Urinary bladder (tissue), 4 donors: ENCODE data around the gene LRRC4B. TPM values are rescaled to one million over a fixed set of nuclear protein-coding genes. Genes with fewer than 3 reads are reported as not detected.
"Not testable (repeated sequence)": the region's sequence is repeated elsewhere in the genome, so short reads cannot be mapped to it uniquely, and the experiment has no call there.

Experiments used
- DNase-seq: peaks from one replicate; pipeline ENCODE4 v3.0.0-alpha.2; 2015; ENCODE audit errors: extremely low spot score
- H3K27ac ChIP-seq: one replicate; pipeline ENCODE4 v1.5.1; 2013; ENCODE audit warnings: low read depth, mild to moderate bottlenecking, moderate library complexity
- H3K36me3 ChIP-seq: one replicate; pipeline ENCODE4 v1.6.1; 2013; ENCODE audit warnings: mild to moderate bottlenecking, moderate library complexity; ENCODE audit not compliant: insufficient read depth
- H3K4me1 ChIP-seq: one replicate; pipeline ENCODE4 v1.6.1; 2013; ENCODE audit warnings: mild to moderate bottlenecking, moderate library complexity; ENCODE audit not compliant: insufficient read depth
- H3K4me3 ChIP-seq: one replicate; pipeline ENCODE4 v1.5.1; 2013; ENCODE audit warnings: low read depth, low read length
- WGBS: extraction: QIAGEN DNeasy Blood & Tissue Kit; methylation state at CpG from one replicate; pipeline ENCODE4 v1.1.7; 2013; 5-methylcytosine and 5-hydroxymethylcytosine counted together
- polyA plus RNA-seq: library from polyadenylated mRNA; stranded (reverse); fragments of 200-250 nt; gene quantifications from one replicate; pipeline ENCODE4 v1.2.3, GENCODE V29; 2013
- total RNA-seq: library from RNA; depleted of rRNA; stranded (reverse); fragments of >200 nt; gene quantifications from one replicate; pipeline ENCODE4 v1.2.3, GENCODE V29; 2014
- donor health status: healthy with polysubstance abuse.
- donor health status: healthy.

LRRC4B gene, protein sequence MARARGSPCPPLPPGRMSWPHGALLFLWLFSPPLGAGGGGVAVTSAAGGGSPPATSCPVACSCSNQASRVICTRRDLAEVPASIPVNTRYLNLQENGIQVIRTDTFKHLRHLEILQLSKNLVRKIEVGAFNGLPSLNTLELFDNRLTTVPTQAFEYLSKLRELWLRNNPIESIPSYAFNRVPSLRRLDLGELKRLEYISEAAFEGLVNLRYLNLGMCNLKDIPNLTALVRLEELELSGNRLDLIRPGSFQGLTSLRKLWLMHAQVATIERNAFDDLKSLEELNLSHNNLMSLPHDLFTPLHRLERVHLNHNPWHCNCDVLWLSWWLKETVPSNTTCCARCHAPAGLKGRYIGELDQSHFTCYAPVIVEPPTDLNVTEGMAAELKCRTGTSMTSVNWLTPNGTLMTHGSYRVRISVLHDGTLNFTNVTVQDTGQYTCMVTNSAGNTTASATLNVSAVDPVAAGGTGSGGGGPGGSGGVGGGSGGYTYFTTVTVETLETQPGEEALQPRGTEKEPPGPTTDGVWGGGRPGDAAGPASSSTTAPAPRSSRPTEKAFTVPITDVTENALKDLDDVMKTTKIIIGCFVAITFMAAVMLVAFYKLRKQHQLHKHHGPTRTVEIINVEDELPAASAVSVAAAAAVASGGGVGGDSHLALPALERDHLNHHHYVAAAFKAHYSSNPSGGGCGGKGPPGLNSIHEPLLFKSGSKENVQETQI
- total RNA-seq = 12.8 TPM
- polyA plus RNA-seq = 14.5 TPM

DNA sequence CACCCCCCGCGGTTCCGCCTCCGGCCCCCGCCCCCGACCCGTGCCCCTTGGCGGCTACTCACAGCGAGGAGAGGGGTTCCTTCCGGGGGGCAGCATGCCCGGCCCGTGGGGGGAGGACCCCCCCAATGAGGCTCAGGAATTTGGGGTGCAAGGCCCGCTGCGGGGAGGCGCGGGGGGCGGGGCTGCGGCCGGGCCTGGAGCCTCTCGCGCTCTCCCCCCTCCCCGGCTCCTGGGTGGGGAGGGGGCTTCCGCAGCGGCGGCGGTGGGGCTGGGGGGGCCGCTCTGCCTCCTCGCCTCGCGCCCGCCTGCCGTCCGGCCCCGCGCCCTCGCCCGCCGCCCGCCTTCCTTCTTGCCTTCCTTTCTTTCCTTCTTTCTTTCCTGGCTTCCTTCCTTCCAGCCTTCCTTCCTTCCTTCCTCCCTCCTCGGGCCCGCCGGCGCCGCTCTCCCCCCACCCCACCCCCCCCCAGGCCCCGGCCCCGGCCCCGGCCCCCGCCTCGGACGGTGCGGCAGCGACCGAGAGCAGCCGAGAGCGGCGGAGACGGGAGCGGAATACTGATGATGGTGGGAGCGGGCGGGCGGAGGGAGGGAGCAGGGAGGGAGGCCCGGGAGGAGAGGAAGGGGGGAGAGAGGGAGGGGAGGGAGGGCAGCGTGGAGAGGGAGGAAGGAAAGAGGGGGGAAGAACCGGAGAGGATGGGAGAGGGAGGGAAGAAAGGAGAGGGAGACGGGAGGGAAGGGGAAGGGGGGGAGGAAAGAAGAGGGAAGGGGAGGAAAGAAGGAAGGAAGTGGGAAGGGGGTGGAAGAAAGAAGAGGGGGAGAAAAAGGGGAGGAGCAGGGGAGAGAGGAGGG lies at the start of gene LRRC4B:
Gene LRRC4B, minus strand, starts transcription at position 554 of the 846 bp plus-strand sequence. CDS start 19,597 bp downstream, outside the sequence.
- Histone ChIP-seq H3K4me1 (no peaks in the 10 kb centered on the region), H3K4me3 (peak within 1 kb of the TSS; percentile 72), H3K27ac (no peak within 1 kb of the TSS), H3K36me3 (no peaks in the 10 kb centered on the region)
- peak; percentile 35 for DNase-seq
- 1% methylated on average over 65 of the region's 65 CpGs for WGBS

DNA sequence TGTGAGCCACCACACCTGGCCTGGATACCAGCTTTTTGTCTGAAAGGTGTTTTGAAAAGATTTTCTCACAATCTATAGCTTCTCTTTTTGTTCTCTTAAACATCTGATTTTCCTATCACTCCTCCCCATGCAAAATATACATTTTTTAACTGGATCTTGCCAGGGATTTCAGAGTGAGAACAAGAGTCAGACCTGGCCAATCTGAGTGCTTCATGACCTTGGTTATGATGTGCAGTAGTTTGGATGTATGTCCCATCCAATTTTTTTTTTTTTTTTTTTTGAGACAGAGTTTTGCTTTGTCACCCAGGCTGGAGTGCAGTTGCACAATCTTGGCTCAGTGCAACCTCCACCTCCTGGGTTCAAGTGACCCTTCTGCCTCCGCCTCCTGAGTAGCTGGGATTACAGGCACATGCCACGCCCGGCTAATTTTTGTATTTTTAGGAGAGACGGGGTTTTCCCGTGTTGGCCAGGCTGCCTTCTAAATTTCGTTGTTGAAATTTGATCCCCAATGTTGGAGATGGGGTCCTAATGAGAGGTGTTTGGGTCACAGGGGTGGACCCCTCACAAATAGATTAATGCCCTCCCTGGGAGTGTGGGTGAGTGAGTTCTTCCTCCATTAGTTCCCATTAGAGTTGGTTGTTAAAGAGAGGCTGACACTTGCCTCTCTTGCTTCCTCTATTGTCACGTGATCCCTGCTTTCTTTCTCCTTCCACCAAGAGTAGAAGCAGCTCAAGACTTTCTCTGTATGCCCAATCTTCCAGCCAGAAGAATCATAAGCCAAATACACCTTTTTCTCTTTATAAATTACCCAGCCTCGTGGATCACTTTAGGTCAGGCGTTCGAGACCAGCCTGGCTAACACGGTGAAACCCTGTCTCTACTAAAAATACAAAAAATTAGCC lies 44.5 kb upstream of the LRRC4B start:
- not testable (repeated sequence) for H3K4me1 ChIP-seq, H3K4me3 ChIP-seq, DNase-seq, H3K27ac ChIP-seq, H3K36me3 ChIP-seq
- 80% methylated on average over 11 of the region's 11 CpGs for WGBS

DNA sequence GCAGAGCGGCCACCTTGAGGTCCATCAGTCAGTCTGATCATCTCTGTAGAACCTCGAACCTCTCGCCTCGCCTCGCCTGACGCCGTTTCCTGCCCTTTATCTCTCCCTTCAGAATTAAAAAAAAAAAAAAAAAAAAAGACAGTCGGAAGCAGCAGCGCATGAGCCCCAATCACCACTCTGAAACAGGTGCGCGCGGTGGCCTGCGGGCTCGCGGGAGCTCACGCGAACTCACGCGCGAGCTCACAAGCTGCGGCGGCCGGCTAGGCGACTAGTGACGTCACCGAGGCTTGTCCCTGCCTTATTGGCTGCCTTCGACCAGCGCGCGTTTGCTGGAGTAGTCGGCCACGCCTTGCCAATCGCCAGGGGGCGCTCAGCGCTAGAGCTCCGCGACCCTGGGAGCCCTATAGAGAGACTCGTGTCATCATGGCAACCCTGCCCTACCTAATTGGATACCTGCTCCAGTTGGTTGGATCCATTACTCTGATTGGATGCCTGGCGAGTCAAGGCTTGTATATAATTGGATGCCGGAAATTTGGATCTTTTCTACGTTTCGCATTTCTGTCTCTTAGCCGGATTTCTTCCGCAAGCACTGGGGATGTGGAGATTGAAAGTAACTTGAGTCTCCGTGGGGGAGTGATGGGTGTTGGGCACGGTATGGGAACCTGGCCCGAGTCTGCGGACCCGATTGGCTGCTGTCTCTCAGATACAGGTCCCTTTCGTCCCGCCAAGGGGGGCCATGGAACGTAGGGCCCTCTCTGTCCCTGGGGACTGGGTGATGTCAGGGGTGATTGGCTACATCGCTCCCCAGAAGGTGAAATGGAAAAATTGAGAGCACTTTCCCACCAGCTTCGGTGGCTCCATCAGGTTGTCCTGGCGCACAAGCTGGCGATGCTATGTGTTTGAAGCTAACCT lies 39.9 kb upstream of the LRRC4B start:
- 12% methylated on average over 56 of the region's 56 CpGs for WGBS
- DNase-seq = peak; percentile 26

DNA sequence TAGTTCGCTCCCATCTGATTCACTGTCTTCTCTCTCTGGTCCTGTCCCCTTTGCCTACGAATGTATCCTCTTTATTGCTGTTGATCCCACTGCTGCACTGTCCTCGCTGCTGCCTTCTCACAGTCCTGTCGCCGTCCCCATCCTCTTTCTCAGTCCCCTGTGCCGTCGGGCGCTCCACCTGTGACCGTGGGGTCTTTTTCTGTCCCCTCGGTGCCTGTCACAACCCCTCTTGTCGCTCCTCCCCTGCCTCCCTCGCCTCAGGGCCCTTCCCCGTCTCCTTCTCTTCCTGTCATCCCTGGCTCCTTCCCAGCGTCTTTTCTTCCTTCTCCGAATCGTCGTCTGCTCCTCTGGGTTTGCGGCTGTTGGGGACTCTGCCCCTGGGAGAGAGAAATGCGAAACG lies 39.2 kb upstream of the LRRC4B start:
- Histone ChIP-seq H3K4me1 (no peaks in the 10 kb centered on the region), H3K27ac (no peak overlapping the region), H3K4me3 (no peak overlapping the region), H3K36me3 (no peaks in the 10 kb centered on the region)
- no peak for DNase-seq
- WGBS = 65% methylated on average over 20 of the region's 20 CpGs

More for the DNA sequence above, 39.9 kb upstream of the LRRC4B start:
- H3K4me1 ChIP-seq = no peaks in the 10 kb centered on the region
- H3K27ac ChIP-seq = no peak overlapping the region
- no peak overlapping the region for H3K4me3 ChIP-seq
- H3K36me3 ChIP-seq = no peaks in the 10 kb centered on the region

DNA sequence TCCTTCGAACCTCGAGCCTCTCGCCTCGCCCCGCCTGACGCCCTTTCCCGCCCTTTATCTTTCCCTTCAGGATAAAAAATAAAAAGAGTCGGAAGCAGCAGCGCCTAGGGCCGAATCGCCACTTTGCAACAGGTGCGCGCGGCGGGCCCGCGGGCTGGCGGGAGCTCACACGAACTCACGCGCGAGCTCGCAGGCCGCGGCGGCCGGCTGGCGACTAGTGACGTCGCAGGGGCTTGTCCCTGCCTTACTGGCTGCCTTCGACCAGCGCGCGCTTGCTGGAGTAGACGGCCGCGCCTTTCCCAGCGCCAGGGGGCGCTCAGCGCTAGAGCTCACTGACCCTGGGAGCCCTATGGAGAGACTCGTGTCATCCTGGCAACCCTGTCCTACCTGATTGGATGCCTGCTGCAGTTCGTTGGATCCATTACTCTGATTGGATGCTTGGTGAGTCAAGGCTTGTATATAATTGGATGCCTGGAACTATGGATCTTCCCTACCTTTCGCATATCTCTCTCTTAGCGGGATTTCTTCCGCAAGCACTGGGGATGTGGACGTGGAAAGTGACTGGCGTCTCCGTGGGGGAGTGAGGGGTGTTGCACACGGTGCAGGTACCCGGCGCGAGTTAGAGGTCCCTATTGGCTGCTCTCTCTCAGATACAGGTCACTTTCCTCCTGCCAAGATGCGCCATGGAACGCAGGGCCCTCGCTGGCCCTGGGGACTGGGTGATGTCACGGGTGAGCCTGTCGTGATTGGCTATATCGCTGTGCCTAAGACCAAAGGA lies 38.0 kb upstream of the LRRC4B start:
- H3K36me3 ChIP-seq, H3K4me1 ChIP-seq, H3K4me3 ChIP-seq, H3K27ac ChIP-seq, DNase-seq: not testable (repeated sequence)
- 37% methylated on average over 49 of the region's 58 CpGs for WGBS

DNA sequence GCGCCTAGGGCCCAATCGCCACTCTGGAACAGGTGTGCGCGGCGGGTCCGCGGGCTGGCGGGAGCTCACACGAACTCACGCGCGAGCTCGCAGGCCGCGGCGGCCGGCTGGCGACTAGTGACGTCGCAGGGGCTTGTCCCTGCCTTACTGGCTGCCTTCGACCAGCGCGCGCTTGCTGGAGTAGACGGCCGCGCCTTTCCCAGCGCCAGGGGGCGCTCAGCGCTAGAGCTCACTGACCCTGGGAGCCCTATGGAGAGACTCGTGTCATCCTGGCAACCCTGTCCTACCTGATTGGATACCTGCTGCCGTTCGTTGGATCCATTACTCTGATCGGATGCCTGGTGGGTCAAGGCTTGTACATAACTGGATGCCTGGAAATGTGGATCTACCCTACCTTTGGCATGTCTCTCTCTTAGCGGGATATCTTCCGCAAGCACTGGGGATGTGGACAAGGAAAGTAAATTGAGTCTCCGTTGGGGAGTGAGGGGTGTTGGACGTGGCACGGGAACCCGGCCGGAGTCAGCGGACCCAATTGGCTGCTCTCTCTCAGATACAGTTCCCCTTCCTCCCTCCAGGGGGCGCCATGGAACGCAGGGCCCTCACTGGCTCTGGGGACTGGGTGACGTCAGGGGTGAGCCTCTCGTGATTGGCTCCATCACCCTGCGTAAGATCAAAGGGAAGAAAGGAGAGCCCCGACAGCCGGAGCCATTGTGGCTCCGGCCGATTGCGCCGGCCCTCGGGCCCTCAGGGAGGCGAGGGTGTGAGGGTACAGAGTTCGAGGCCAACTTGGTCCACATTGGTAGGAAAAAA lies 36.2 kb upstream of the LRRC4B start:
- not testable (repeated sequence) for H3K27ac ChIP-seq, H3K4me1 ChIP-seq, H3K36me3 ChIP-seq, H3K4me3 ChIP-seq, DNase-seq
- 47% methylated on average over 42 of the region's 56 CpGs for WGBS

DNA sequence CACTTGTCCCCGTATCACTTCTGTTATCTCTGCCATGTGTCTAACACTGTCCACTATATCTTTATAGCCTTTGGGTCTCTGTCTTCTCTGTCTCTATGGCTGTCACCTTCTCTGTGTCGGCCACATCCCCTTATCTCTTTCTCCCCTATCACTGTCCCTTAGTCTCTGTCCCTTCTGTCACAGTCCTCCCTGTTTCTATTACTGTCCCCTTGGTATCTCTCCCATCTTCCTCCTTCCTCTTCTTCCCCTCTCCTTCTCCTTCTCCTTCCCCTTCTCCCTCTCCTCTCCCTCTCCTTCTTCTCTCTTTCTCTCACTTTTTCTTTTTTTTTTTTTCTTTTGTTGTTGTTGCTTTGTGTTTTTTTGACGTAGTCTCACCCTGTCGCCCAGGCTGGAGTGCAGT lies 34.7 kb upstream of the LRRC4B start:
- Histone ChIP-seq H3K27ac (no peak overlapping the region), H3K36me3 (no peaks in the 10 kb centered on the region), H3K4me1 (no peaks in the 10 kb centered on the region), H3K4me3 (no peak overlapping the region)
- WGBS = 80% methylated on average over 4 of the region's 4 CpGs
- DNase-seq = no peak

DNA sequence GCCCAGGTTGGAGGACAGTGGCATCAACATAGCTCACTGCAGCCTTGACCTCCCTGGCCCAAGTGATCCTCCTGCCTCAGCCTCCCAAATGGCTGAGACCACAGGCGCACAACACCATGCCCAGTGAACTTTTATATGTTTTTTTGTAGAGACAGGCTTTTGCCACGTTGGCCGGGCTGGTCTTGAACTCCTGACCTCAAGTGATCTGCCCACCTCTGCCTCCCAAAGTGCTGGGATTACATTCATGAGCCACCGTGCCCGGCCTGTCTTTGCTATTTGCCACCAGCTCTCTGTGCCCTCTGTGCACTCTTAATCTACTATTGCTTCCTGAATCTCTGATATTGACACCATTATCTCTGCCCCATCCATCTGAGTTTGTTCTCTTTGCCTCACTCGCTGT lies 34.3 kb upstream of the LRRC4B start:
- H3K27ac ChIP-seq = no peak overlapping the region
- 74% methylated on average over 6 of the region's 6 CpGs for WGBS
- no peaks in the 10 kb centered on the region for H3K4me1 ChIP-seq
- DNase-seq = no peak
- no peak overlapping the region for H3K4me3 ChIP-seq
- no peaks in the 10 kb centered on the region for H3K36me3 ChIP-seq

DNA sequence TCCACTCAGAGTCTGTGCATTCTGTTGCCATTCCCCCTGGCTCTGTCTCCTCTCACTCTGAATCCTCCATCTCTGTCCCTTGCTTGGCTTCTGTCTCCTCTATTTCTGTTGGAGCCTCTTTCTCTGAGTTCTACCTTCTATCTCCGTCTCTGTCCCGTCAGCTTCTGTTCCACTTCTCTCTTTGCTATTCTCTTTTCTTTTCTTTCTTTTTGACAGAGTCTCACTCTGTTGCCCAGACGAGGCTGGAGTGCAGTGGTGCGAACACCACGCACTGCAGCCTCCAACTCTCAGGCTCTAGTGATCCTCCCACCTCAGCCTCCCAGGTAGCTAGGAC lies 33.8 kb upstream of the LRRC4B start:
- Histone ChIP-seq H3K4me3 (no peak overlapping the region), H3K36me3 (no peaks in the 10 kb centered on the region), H3K27ac (no peak overlapping the region), H3K4me1 (no peaks in the 10 kb centered on the region)
- DNase-seq = no peak
- 81% methylated on average over 5 of the region's 5 CpGs for WGBS

DNA sequence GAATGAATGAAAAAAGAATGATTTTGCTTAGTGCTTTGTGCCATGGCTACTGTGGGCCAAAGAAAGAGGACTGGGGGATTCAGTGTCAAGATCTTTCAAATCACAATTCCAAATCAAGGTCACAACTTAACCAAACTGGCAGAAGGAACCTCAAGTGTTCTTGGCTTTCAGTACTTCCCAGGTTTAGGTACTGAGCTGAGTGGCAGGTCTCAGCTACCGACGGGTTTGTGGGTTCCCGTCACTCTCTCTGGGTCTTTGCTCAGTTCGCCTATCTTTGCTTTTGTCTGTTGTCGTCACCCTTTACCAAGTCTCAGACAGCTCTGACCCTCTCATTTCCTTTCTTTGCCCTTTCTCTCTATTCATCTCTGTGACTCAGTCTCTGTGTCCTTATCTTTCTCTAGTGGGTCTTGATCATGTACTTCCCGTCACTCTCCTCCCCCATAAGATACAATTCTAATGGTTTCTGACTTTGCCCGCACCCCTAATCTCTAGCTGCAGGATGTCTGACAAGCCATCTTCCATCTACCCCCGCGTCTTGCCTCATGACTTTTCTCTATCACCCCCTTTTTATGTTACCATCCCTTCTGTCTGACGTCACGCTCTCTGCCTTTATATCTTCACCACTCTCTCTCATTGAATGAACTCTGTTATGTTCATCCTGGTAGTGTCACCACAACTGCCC lies 33.3 kb upstream of the LRRC4B start:
- H3K4me1 ChIP-seq = no peaks in the 10 kb centered on the region
- H3K36me3 ChIP-seq = no peaks in the 10 kb centered on the region
- no peak for DNase-seq
- 64% methylated on average over 11 of the region's 11 CpGs for WGBS
- H3K4me3 ChIP-seq = no peak overlapping the region
- no peak overlapping the region for H3K27ac ChIP-seq

DNA sequence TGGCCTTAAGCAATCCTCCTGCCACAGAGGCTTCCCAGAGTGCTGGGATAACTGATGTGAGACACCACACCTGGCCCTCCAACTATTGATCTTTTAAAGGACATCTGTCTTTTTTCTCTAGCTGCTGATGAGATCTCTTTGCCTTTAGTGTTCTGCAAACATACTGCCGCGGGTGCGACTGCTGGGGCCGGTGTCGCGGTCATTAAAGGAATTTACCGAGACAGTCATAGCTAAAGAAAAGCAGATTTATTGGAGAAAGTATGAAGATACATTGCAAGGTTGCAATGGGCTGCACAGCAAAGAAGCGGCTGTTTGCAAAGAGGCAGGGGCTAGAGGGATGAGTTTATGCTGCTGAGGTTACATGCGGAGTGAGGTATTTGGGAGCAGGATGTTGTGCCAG lies 31.2 kb upstream of the LRRC4B start:
- Histone ChIP-seq H3K36me3 (no peaks in the 10 kb centered on the region), H3K4me3 (no peak overlapping the region), H3K4me1 (no peaks in the 10 kb centered on the region), H3K27ac (no peak overlapping the region)
- no peak for DNase-seq
- 69% methylated on average over 9 of the region's 9 CpGs for WGBS
